ENCODE measurements around the gene DHX57.

Gene DHX57

GRCh38 chr2:38750011-38750890 is 125.5 kb downstream of the DHX57 start:
- DNase-seq = peak; percentile 62

GRCh38 chr2:38748943-38749804 is 126.6 kb downstream of the DHX57 start:
- no peak for DNase-seq

- no peak for DNase-seq
These were observed 127.3 kb downstream of the DHX57 start for GRCh38 chr2:38748391-38748790.

- no peak for DNase-seq
These were observed 127.9 kb downstream of the DHX57 start for GRCh38 chr2:38747819-38748218.

All from DMS53 (cell line).